WTC11 (cell line): ENCODE measurements around the gene TMUB1. TPM values are rescaled to one million over a fixed set of nuclear protein-coding genes. Genes with fewer than 3 reads are reported as not detected.

Source experiments
- ATAC-seq: fragments of 200-7000 bp; cut with Tn5 transposase; 2 replicates; pipeline ENCODE4 v1.10.0; 2021; ENCODE audit warnings: mild to moderate bottlenecking, moderate library complexity
- CTCF ChIA-PET: fragments of 300-600 bp; sonication (Branson Sonifier 250); formaldehyde crosslinking; loops from one replicate; lab custom pipeline; 2021; ENCODE audit warnings: antibody characterized with exemption; lab: Charles Lee
- POLR2A ChIA-PET: fragments of 350-600 bp; sonication (Branson Sonifier 250); formaldehyde crosslinking; loops from one replicate; lab custom pipeline; 2021; ENCODE audit warnings: antibody characterized with exemption; lab: Charles Lee
- DNase-seq: peaks from one replicate; pipeline ENCODE4 v3.0.0; 2021; ENCODE audit warnings: low spot score
- H3K27ac Mint-ChIP-seq: 2 replicates; pipeline ENCODE4 v1.8.0; 2021; ENCODE audit warnings: mixed read lengths
- H3K27me3 Mint-ChIP-seq: 2 replicates; pipeline ENCODE4 v1.8.0; 2021; ENCODE audit warnings: low read depth, mild to moderate bottlenecking, moderate library complexity, mixed read lengths
- H3K36me3 Mint-ChIP-seq: 2 replicates; pipeline ENCODE4 v1.8.0; 2021; ENCODE audit warnings: mixed read lengths
- H3K4me1 Mint-ChIP-seq: 2 replicates; pipeline ENCODE4 v1.8.0; 2022; ENCODE audit warnings: mixed read lengths
- H3K4me3 Mint-ChIP-seq: 2 replicates; pipeline ENCODE4 v1.8.0; 2021; ENCODE audit warnings: mild to moderate bottlenecking, moderate library complexity, mixed read lengths
- H3K9me3 Mint-ChIP-seq: 2 replicates; pipeline ENCODE4 v1.8.0; 2021; ENCODE audit warnings: mixed read lengths
- ATF1 ChIP-seq: sonication (generic); formaldehyde crosslinking; IDR thresholded peaks from 2 replicates; pipeline ENCODE4 v1.8.1; 2023; ENCODE audit warnings: mild to moderate bottlenecking, moderate library complexity, missing genetic modification reagents
- CREB1 ChIP-seq: sonication (generic); formaldehyde crosslinking; IDR thresholded peaks from 2 replicates; pipeline ENCODE4 v1.8.0; 2023; ENCODE audit warnings: mild to moderate bottlenecking, missing genetic modification reagents
- CREM ChIP-seq: sonication (generic); formaldehyde crosslinking; IDR thresholded peaks from 2 replicates; pipeline ENCODE4 v1.8.1; 2022; ENCODE audit warnings: mild to moderate bottlenecking, missing genetic modification reagents, moderate library complexity
- ESRRA ChIP-seq: sonication (generic); formaldehyde crosslinking; IDR thresholded peaks from 2 replicates; pipeline ENCODE4 v1.8.1; 2022; ENCODE audit warnings: mild to moderate bottlenecking, missing genetic modification reagents, borderline replicate concordance
- FOXJ3 ChIP-seq: sonication (generic); formaldehyde crosslinking; IDR thresholded peaks from 2 replicates; pipeline ENCODE4 v1.9.0; 2021; ENCODE audit warnings: missing genetic modification reagents, mild to moderate bottlenecking, borderline replicate concordance
- FOXP4 ChIP-seq: sonication (generic); formaldehyde crosslinking; IDR thresholded peaks from 2 replicates; pipeline ENCODE4 v1.8.0; 2022; ENCODE audit warnings: mild to moderate bottlenecking, missing genetic modification reagents
- GABPB1 ChIP-seq: sonication (generic); formaldehyde crosslinking; IDR thresholded peaks from 2 replicates; pipeline ENCODE4 v1.8.1; 2023; ENCODE audit warnings: mild to moderate bottlenecking, missing genetic modification reagents
- IRF2 ChIP-seq: sonication (generic); formaldehyde crosslinking; IDR thresholded peaks from 2 replicates; pipeline ENCODE4 v1.8.0; 2022; ENCODE audit warnings: low read depth, missing genetic modification reagents, borderline replicate concordance
- MAX ChIP-seq: sonication (generic); formaldehyde crosslinking; IDR thresholded peaks from 2 replicates; pipeline ENCODE4 v1.8.0; 2022; ENCODE audit warnings: mild to moderate bottlenecking, missing genetic modification reagents
- MLX ChIP-seq: sonication (generic); formaldehyde crosslinking; IDR thresholded peaks from 2 replicates; pipeline ENCODE4 v1.8.1; 2023; ENCODE audit warnings: mild to moderate bottlenecking, missing genetic modification reagents, moderate library complexity
- MXD4 ChIP-seq: fragments of 250-450 bp; sonication (Bioruptor Pico); IDR thresholded peaks from 2 replicates; pipeline ENCODE4 v1.8.0; 2021; ENCODE audit warnings: mild to moderate bottlenecking, moderate library complexity, borderline replicate concordance
- MYBL2 ChIP-seq: sonication (generic); formaldehyde crosslinking; IDR thresholded peaks from 2 replicates; pipeline ENCODE4 v1.8.1; 2023; ENCODE audit warnings: mild to moderate bottlenecking, moderate library complexity, missing genetic modification reagents
- NFE2L1 ChIP-seq: sonication (generic); formaldehyde crosslinking; IDR thresholded peaks from 2 replicates; pipeline ENCODE4 v1.8.1; 2023; ENCODE audit warnings: missing genetic modification reagents
- NFYB ChIP-seq: sonication (generic); formaldehyde crosslinking; conservative IDR thresholded peaks from 2 replicates; pipeline ENCODE4 v1.8.0; 2022; ENCODE audit warnings: low read depth, missing genetic modification reagents
- NR3C1 ChIP-seq: sonication (generic); formaldehyde crosslinking; conservative IDR thresholded peaks from 2 replicates; pipeline ENCODE4 v1.8.1; 2023; ENCODE audit warnings: low read depth, mild to moderate bottlenecking, missing genetic modification reagents
- OVOL2 ChIP-seq: fragments of 250-450 bp; sonication (Bioruptor Pico); IDR thresholded peaks from 2 replicates; pipeline ENCODE4 v1.9.0; 2021; ENCODE audit warnings: mild to moderate bottlenecking, borderline replicate concordance
- SMAD4 ChIP-seq: sonication (generic); formaldehyde crosslinking; IDR thresholded peaks from 2 replicates; pipeline ENCODE4 v1.8.0; 2022; ENCODE audit warnings: mild to moderate bottlenecking, missing genetic modification reagents
- SOX15 ChIP-seq: fragments of 250-450 bp; sonication (Bioruptor Pico); IDR thresholded peaks from 2 replicates; pipeline ENCODE4 v1.9.0; 2021; ENCODE audit warnings: mild to moderate bottlenecking
- TEAD1 ChIP-seq: sonication (generic); formaldehyde crosslinking; IDR thresholded peaks from 2 replicates; pipeline ENCODE4 v1.8.0; 2022; ENCODE audit warnings: mild to moderate bottlenecking, missing genetic modification reagents
- TEAD4 ChIP-seq: sonication (generic); formaldehyde crosslinking; IDR thresholded peaks from 2 replicates; pipeline ENCODE4 v1.8.0; 2022; ENCODE audit warnings: mild to moderate bottlenecking, missing genetic modification reagents
- ZBTB21 ChIP-seq: sonication (generic); formaldehyde crosslinking; IDR thresholded peaks from 2 replicates; pipeline ENCODE4 v1.8.1; 2023; ENCODE audit warnings: mild to moderate bottlenecking, missing genetic modification reagents, borderline replicate concordance
- ZNF416 ChIP-seq: fragments of 250-450 bp; sonication (Bioruptor Pico); IDR thresholded peaks from 2 replicates; pipeline ENCODE4 v1.9.0; 2021; ENCODE audit warnings: mild to moderate bottlenecking, inconsistent platforms
- ZNF671 ChIP-seq: fragments of 250-450 bp; sonication (Bioruptor Pico); IDR thresholded peaks from 2 replicates; pipeline ENCODE4 v1.8.0; 2021; ENCODE audit warnings: mild to moderate bottlenecking
- total RNA-seq: library from RNA; stranded (reverse); gene quantifications from 3 replicates; pipeline ENCODE4 v1.2.3, GENCODE V29; 2021
- TF ChIP-seq, protein P1 (sequence below): fragments of 250-450 bp; sonication (Bioruptor Pico); IDR thresholded peaks from 2 replicates; pipeline ENCODE4 v2.1.2; 2022; ENCODE audit warnings: mild to moderate bottlenecking, moderate library complexity
- TF ChIP-seq, protein P2 (sequence below): fragments of 250-450 bp; sonication (Bioruptor Pico); conservative IDR thresholded peaks from 2 replicates; pipeline ENCODE4 v1.9.0; 2021; ENCODE audit warnings: mild to moderate bottlenecking
- TF ChIP-seq, protein P3 (sequence below): sonication (generic); formaldehyde crosslinking; IDR thresholded peaks from 2 replicates; pipeline ENCODE4 v1.8.1; 2023; ENCODE audit warnings: mild to moderate bottlenecking, missing genetic modification reagents, borderline replicate concordance

TMUB1 gene
- total RNA-seq, 1 experiment from 2014 or later = 72.8 TPM

- Mint-ChIP-seq H3K9me3 (no peaks in the 10 kb centered on the region), H3K36me3 (peaks cover 9% of the 10 kb centered on the region), H3K4me1 (peaks cover 46% of the 10 kb centered on the region), H3K4me3 (no peak overlapping the region), H3K27me3 (no peaks in the 10 kb centered on the region), H3K27ac (peak overlapping the region; percentile 74; the same call in 1 of the 2 replicates)
- CTCF ChIA-PET = interaction anchor here (1.2 to 1.9 kb wide), 2 partner anchors 10 to 13 kb away, joined by 3 to 4 read pairs; no protein-coding TSS in a partner anchor
- no peak for TF ChIP-seq MAX (CRISPR knock-in tag)
- TF ChIP-seq NFE2L1 (CRISPR knock-in tag) = no peak
- TF ChIP-seq FOXP4 (CRISPR knock-in tag) = no peak
- TF ChIP-seq TEAD4 (CRISPR knock-in tag) = no peak
- TF ChIP-seq GABPB1 (CRISPR knock-in tag) = no peak
- TF ChIP-seq ZNF416 (CRISPR knock-in tag) = no peak
- TF ChIP-seq NFYB (CRISPR knock-in tag) = no peak
- no peak for TF ChIP-seq CREM (CRISPR knock-in tag)
- TF ChIP-seq OVOL2 (CRISPR knock-in tag) = no peak
- no peak for TF ChIP-seq TEAD1 (CRISPR knock-in tag)
- no peak for TF ChIP-seq MXD4 (CRISPR knock-in tag)
- TF ChIP-seq ESRRA (CRISPR knock-in tag) = no peak
- no peak for TF ChIP-seq SOX15 (CRISPR knock-in tag)
- TF ChIP-seq, protein P1, sequence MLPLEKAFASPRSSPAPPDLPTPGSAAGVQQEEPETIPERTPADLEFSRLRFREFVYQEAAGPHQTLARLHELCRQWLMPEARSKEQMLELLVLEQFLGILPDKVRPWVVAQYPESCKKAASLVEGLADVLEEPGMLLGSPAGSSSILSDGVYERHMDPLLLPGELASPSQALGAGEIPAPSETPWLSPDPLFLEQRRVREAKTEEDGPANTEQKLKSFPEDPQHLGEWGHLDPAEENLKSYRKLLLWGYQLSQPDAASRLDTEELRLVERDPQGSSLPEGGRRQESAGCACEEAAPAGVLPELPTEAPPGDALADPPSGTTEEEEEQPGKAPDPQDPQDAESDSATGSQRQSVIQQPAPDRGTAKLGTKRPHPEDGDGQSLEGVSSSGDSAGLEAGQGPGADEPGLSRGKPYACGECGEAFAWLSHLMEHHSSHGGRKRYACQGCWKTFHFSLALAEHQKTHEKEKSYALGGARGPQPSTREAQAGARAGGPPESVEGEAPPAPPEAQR (CRISPR knock-in tag) = no peak
- no peak for TF ChIP-seq FOXJ3
- TF ChIP-seq, protein P2, sequence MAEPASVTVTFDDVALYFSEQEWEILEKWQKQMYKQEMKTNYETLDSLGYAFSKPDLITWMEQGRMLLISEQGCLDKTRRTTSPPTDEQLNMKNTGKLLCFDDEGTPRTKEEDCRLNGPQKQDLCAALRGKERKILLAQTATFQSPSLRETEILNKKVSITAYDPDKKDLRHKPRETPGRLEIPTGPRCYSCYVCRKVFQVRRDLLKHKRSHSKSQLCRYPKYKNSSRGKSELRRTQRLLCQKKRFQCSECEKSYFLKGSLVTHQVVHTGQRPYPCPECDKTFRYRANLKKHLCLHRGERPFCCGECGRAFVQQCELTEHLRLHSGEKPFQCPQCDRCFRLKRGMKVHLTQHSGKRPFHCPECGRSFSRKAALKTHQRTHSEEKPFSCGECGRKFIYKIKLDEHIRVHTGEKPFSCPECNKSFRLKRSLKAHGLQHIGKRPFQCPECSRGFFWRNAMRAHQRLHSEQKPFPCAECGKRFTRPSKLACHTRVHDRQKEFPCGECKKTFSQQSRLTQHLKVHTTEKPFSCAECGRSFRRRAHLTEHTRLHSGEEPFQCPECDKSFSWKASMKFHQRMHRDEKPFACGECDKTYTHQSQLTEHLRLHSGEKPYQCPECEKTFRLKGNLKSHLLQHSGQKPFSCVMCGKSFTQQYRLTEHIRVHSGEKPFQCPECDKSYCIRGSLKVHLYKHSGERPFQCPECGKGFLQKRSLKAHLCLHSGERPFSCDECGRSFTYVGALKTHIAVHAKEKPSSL (CRISPR knock-in tag) = no peak
- TF ChIP-seq IRF2 (CRISPR knock-in tag) = no peak
- no peak for TF ChIP-seq CREB1 (CRISPR knock-in tag)
- no peak for TF ChIP-seq ZNF671 (CRISPR knock-in tag)
- no peak for DNase-seq
- ATAC-seq = no peak
- POLR2A ChIA-PET = no interaction called here
Measured at GRCh38 chr7:151100921-151101320, 17.6 kb upstream of the TMUB1 start.

DNA sequence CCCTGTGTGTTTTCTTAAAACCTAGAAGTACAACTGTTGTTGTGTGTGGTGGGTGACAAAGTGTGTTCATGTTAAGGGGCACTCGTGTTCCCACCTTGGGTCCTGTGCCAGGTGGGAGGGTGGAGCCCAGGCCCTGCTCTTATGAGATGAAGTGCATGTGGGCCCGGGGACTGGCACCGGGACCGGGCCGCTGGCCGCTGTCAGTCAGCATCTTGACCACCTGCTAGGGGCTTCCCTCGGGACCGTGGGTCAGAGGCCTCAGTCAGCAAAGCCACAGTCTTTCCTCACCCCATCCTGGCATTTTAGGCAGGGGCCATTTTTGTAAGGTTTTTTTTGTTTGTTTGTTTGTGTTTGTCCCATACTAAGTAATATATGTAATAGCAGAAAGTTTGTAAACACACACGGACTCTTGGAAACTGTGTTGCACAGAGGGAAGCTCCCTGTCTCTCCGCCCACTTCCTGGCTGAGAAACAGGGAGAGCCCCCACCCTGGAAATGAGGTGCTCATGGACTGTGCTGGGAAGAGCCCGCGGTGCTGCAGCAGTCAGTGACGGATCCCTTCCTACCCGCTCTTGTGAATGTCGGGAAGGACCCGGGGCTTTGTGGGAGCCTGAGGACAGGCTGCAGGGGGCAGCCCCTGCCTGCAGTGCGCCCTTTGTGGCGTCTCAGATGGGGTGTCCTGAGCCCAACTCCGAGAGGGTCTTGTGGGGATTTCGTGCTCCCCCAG, 16.4 kb upstream of the TMUB1 start:
- no peak; the same call in 1 of the 2 replicates for ATAC-seq
- no peak overlapping the region for H3K4me3 Mint-ChIP-seq
- peaks cover 9% of the 10 kb centered on the region for H3K36me3 Mint-ChIP-seq
- ChIA-PET CTCF (interaction anchor here (1.2 to 1.3 kb wide), 2 partner anchors 11 to 16 kb away, joined by 3 to 4 read pairs; no protein-coding TSS in a partner anchor), POLR2A (no interaction called here)
- H3K27ac Mint-ChIP-seq = no peak overlapping the region; the same call in 1 of the 2 replicates
- no peak for DNase-seq
- H3K4me1 Mint-ChIP-seq = peaks cover 39% of the 10 kb centered on the region
- H3K27me3 Mint-ChIP-seq = no peaks in the 10 kb centered on the region
- H3K9me3 Mint-ChIP-seq = no peaks in the 10 kb centered on the region
- TF ChIP-seq MAX (CRISPR knock-in tag) (no peak), MLX (CRISPR knock-in tag) (no peak), NFE2L1 (CRISPR knock-in tag) (no peak), NR3C1 (CRISPR knock-in tag) (no peak), ATF1 (no peak), SMAD4 (CRISPR knock-in tag) (no peak), ZBTB21 (CRISPR knock-in tag) (no peak), MYBL2 (CRISPR knock-in tag) (no peak)
- TF ChIP-seq, protein P3, sequence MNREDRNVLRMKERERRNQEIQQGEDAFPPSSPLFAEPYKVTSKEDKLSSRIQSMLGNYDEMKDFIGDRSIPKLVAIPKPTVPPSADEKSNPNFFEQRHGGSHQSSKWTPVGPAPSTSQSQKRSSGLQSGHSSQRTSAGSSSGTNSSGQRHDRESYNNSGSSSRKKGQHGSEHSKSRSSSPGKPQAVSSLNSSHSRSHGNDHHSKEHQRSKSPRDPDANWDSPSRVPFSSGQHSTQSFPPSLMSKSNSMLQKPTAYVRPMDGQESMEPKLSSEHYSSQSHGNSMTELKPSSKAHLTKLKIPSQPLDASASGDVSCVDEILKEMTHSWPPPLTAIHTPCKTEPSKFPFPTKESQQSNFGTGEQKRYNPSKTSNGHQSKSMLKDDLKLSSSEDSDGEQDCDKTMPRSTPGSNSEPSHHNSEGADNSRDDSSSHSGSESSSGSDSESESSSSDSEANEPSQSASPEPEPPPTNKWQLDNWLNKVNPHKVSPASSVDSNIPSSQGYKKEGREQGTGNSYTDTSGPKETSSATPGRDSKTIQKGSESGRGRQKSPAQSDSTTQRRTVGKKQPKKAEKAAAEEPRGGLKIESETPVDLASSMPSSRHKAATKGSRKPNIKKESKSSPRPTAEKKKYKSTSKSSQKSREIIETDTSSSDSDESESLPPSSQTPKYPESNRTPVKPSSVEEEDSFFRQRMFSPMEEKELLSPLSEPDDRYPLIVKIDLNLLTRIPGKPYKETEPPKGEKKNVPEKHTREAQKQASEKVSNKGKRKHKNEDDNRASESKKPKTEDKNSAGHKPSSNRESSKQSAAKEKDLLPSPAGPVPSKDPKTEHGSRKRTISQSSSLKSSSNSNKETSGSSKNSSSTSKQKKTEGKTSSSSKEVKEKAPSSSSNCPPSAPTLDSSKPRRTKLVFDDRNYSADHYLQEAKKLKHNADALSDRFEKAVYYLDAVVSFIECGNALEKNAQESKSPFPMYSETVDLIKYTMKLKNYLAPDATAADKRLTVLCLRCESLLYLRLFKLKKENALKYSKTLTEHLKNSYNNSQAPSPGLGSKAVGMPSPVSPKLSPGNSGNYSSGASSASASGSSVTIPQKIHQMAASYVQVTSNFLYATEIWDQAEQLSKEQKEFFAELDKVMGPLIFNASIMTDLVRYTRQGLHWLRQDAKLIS (CRISPR knock-in tag) = no peak
